Type B pancreatic cell (in vitro differentiated cells): ENCODE data around the gene RARA. TPM values are rescaled to one million over a fixed set of nuclear protein-coding genes. Genes with fewer than 3 reads are reported as not detected.

Source experiments
- DNase-seq: peaks from one replicate; pipeline ENCODE4 v3.0.0; 2021; ENCODE audit warnings: mixed read lengths; ENCODE audit not compliant: unreplicated experiment; ENCODE audit errors: extremely low spot score
- H3K27ac Mint-ChIP-seq: 2 replicates; pipeline ENCODE4 v1.8.0; 2021; ENCODE audit warnings: mild to moderate bottlenecking, mixed read lengths
- H3K27me3 Mint-ChIP-seq: 2 replicates; pipeline ENCODE4 v1.8.0; 2021; ENCODE audit warnings: mixed read lengths
- H3K36me3 Mint-ChIP-seq: 2 replicates; pipeline ENCODE4 v1.8.0; 2021; ENCODE audit warnings: mixed read lengths
- H3K4me1 Mint-ChIP-seq: one replicate; pipeline ENCODE4 v1.8.0; 2021; ENCODE audit warnings: mixed read lengths; ENCODE audit not compliant: unreplicated experiment
- H3K4me3 Mint-ChIP-seq: 2 replicates; pipeline ENCODE4 v1.8.0; 2021; ENCODE audit warnings: mild to moderate bottlenecking, mixed read lengths
- H3K9me3 Mint-ChIP-seq: 2 replicates; pipeline ENCODE4 v1.8.0; 2021; ENCODE audit warnings: mixed read lengths
- total RNA-seq: library from RNA; stranded (reverse); gene quantifications from 2 replicates; pipeline ENCODE4 v1.2.1, GENCODE V29; 2021; ENCODE audit warnings: low replicate concordance
- TF ChIP-seq, protein P1 (sequence below): fragments of 200-600 bp; sonication (generic); conservative IDR thresholded peaks from 2 replicates; pipeline ENCODE4 v1.5.0; 2021; ENCODE audit warnings: antibody characterized with exemption, mild to moderate bottlenecking

RARA gene
- total RNA-seq, 1 donor from 2014 or later: 34.3 TPM

DNA sequence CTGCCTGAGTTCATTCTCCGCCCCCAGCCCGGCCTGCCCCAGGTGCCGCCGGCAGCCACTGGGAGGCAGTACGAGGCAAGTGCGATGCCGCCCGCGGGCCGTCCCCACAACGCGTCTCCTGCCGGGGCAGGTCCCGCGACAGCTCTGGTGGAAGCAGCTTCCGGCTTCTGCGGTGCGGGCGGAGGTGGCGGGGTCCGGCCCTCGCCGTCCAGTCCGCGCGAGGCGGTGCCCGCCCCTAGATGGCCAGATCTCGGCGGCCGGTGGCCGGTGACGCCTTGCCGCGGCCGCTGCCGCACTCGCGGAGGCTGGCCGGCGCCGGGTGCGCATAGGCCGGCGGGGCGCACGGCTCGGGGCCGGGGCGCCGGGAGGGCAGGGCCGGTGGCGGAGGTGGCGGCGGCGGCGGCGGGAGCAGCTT is 53.7 kb downstream of the RARA start:
- TF ChIP-seq, protein P1, sequence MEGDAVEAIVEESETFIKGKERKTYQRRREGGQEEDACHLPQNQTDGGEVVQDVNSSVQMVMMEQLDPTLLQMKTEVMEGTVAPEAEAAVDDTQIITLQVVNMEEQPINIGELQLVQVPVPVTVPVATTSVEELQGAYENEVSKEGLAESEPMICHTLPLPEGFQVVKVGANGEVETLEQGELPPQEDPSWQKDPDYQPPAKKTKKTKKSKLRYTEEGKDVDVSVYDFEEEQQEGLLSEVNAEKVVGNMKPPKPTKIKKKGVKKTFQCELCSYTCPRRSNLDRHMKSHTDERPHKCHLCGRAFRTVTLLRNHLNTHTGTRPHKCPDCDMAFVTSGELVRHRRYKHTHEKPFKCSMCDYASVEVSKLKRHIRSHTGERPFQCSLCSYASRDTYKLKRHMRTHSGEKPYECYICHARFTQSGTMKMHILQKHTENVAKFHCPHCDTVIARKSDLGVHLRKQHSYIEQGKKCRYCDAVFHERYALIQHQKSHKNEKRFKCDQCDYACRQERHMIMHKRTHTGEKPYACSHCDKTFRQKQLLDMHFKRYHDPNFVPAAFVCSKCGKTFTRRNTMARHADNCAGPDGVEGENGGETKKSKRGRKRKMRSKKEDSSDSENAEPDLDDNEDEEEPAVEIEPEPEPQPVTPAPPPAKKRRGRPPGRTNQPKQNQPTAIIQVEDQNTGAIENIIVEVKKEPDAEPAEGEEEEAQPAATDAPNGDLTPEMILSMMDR: peak; percentile 81
- H3K36me3 Mint-ChIP-seq: no peaks in the 10 kb centered on the region

DNA sequence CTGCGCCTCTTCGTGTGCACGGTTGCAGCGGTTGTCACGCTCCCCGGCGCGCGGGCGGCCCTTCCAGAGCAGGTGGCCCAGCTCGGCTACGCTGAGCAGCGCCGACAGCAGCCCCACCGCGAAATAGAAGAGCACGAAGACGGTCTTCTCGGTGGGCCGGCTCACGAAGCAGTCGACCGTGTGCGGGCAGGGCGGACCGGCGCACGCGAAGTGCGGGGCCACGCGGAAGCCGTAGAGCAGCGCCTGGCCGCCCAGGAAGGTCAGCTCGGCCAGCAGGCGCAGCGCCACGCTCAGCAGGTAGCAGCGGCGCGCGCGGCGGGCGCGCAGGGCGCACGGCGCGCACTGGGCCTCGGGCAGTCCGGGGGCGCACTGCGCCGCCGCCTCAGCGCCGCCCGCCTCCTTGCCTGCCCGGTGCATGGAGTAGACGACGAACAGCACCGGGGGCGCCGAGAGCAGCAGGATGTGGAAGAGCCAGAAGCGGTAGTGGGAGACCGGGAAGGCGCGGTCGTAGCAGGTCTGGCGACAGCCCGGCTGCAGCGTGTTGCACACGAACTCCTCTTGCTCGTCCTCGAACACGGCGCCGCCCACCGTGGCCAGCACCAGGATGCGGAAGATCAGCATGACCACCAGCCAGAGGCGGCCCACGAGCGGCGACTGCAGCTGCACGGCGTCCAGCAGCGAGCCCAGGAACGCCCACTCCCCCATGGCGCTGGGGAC is 54.3 kb downstream of the RARA start:
- H3K27ac Mint-ChIP-seq: no peak overlapping the region
- H3K4me3 Mint-ChIP-seq: peak overlapping the region; percentile 83
- TF ChIP-seq, protein P1: no peak
- H3K9me3 Mint-ChIP-seq: no peaks in the 10 kb centered on the region
- DNase-seq: no peak
- H3K4me1 Mint-ChIP-seq: peaks cover 12% of the 10 kb centered on the region
- H3K27me3 Mint-ChIP-seq: peaks cover 22% of the 10 kb centered on the region
- no peaks in the 10 kb centered on the region for H3K36me3 Mint-ChIP-seq

More for the DNA sequence above, 53.7 kb downstream of the RARA start:
- Mint-ChIP-seq H3K27ac (no peak overlapping the region), H3K4me1 (peaks cover 12% of the 10 kb centered on the region), H3K27me3 (peaks cover 22% of the 10 kb centered on the region), H3K4me3 (peak overlapping the region; percentile 74), H3K9me3 (no peaks in the 10 kb centered on the region)
- DNase-seq: peak; percentile 89

DNA sequence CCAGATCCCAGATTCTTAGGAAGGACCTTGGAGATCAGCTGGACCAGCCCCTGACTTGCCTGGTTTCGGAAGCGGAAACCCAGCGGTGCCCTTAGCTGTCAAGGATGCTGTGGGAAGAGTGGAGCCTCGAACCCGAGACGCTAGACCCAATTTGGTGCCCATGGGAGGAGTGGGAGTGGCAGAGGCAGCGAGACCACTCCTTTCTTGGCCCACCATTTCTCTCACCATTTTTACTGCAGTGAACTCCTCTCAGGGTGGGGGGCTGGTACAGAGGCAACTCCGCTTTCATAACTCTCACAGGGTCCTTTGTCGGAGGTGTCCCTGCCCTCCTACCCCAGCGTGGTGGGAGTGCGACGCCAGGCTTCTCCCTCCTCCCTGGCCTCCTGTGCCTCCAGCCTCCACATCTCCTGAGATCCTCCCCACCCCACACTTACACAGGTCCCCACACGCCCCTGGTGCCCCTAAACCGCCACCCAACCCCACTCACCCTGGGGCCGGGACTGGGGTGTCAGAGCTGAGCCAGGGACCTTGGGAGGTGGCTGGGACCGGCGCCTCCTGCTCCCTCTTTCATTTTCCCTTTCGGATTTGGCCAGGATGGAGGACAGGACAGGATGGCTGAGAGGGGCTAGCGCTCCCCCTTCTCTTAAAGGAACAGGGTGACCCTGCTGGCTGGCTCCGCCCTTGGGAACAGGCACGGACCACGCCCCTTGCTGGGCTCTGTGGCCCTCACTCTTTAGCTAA is 55.3 kb downstream of the RARA start, which contains the start of gene GJD3:
GJD3 (minus strand) TSS at position 617 of the 741 bp plus-strand sequence. CDS start 922 bp downstream, outside the sequence.
- no peaks in the 10 kb centered on the region for H3K36me3 Mint-ChIP-seq
- no peaks in the 10 kb centered on the region for H3K9me3 Mint-ChIP-seq
- TF ChIP-seq, protein P1: no peak
- peak within 1 kb of the TSS; percentile 83 for H3K4me3 Mint-ChIP-seq
- peaks cover 8% of the 10 kb centered on the region for H3K4me1 Mint-ChIP-seq
- DNase-seq: no peak
- peaks cover 22% of the 10 kb centered on the region for H3K27me3 Mint-ChIP-seq
- no peak within 1 kb of the TSS for H3K27ac Mint-ChIP-seq

DNA sequence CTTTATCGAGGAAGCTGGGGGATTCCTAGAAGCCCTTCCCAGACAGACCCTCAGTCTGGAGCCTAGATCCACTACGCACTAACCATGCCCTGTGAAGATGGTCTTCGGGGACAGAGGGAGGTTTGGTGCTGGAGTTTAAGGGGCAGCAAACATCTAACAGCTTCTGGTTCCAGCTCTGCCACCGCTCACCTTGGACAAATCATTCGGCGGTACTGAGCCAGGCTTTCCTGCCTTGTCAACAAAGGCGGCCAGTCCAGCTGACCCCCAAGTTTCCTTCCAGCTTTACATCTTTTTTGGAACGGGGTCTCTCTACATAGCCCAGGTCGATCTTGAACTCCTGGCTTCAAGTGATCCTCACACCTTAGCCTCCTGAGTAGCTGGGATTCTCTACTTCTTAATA is 55.9 kb downstream of the RARA start:
- TF ChIP-seq, protein P1: no peak
- Mint-ChIP-seq H3K36me3 (no peaks in the 10 kb centered on the region), H3K27me3 (peaks cover 22% of the 10 kb centered on the region), H3K4me1 (peaks cover 8% of the 10 kb centered on the region), H3K4me3 (peak overlapping the region; percentile 69), H3K9me3 (no peaks in the 10 kb centered on the region), H3K27ac (no peak overlapping the region)
- no peak for DNase-seq

DNA sequence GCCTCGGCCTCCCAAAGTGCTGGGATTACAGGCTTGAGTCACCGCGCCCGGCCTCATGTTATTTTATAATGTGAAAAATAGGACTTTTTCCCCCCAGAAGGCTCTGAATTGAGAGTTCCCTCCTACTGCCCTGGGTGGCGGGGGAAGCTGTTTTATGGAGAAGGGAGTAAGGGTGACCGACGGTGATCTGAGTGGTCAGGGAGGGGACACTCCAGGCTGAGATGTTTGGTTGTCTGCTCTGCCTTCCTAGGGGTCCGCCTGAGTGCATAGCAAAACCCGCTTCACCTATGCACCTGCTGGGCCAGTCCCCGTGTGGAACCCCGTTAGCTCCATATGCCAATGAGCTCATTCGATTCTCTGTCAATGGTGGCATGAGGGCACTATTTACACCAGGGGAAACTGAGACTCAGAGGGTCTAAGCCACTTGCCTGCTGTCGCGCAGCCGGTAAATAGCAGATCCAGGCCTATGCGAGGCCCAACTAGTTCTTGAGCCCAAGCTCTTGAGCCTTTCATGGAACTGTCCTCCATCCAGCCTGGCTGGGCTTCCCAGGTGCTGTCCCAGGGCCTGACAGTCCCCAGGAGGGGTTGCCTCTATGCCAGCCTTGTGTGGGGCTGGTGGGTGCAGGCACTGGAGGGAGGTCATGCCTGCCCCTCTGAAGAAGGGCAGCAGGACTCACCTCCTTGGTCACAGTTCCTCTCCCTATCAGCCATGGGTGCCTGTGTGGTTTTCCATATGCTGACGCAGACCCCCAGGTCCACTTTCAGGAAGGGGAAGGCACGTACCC is 57.3 kb downstream of the RARA start:
- Mint-ChIP-seq H3K9me3 (peaks cover under 1% of the 10 kb centered on the region), H3K4me3 (peak overlapping the region; percentile 52), H3K27ac (no peak overlapping the region), H3K27me3 (peaks cover 14% of the 10 kb centered on the region), H3K36me3 (no peaks in the 10 kb centered on the region), H3K4me1 (peaks cover 3% of the 10 kb centered on the region)
- TF ChIP-seq, protein P1: no peak
- DNase-seq: no peak
